PC-3 (cell line): ENCODE results near the gene VSIG2.

Experiments used
- CTCF ChIP-seq: fragments of 300-600 bp; sonication (generic); conservative IDR thresholded peaks from 2 replicates; pipeline ENCODE4 v1.5.1; 2017; ENCODE audit warnings: antibody characterized with exemption, low read depth, mild to moderate bottlenecking, low read length
- EZH2 ChIP-seq: fragments of 300-600 bp; sonication (generic); IDR thresholded peaks from one replicate; pipeline ENCODE4 v1.6.1; 2017; ENCODE audit warnings: antibody characterized with exemption, mild to moderate bottlenecking, low read length; ENCODE audit not compliant: unreplicated experiment
- EZH2phosphoT487 ChIP-seq: fragments of 300-600 bp; sonication (generic); IDR thresholded peaks from 2 replicates; pipeline ENCODE4 v1.6.1; 2018; ENCODE audit warnings: mild to moderate bottlenecking, antibody characterized with exemption, low read length, borderline replicate concordance

GRCh38 chr11:124743050-124743449 lies 9.0 kb downstream of the VSIG2 start:
- TF ChIP-seq CTCF (no peak), EZH2phosphoT487 (no peak), EZH2 (no peak)
